IPS-18a (cell line): ENCODE data around the gene ZDHHC11B.
"Not testable (repeated sequence)": the region's sequence is repeated elsewhere in the genome, so short reads cannot be mapped to it uniquely, and the experiment has no call there.

ENCODE experiments used
- H3K27ac ChIP-seq: one replicate; pipeline ENCODE4 v1.5.1; 2013; ENCODE audit warnings: low read length
- H3K27me3 ChIP-seq: one replicate; pipeline ENCODE4 v1.6.1; 2013; ENCODE audit warnings: mild to moderate bottlenecking, low read length; ENCODE audit not compliant: control insufficient read depth, insufficient read depth
- H3K36me3 ChIP-seq: one replicate; pipeline ENCODE4 v1.6.1; 2013; ENCODE audit warnings: low read depth, low read length; ENCODE audit not compliant: control insufficient read depth
- H3K4me1 ChIP-seq: one replicate; pipeline ENCODE4 v1.6.1; 2013; ENCODE audit warnings: low read depth, low read length; ENCODE audit not compliant: control insufficient read depth
- H3K4me3 ChIP-seq: one replicate; pipeline ENCODE4 v1.5.1; 2013; ENCODE audit warnings: low read length
- H3K9ac ChIP-seq: one replicate; pipeline ENCODE4 v1.6.1; 2013; ENCODE audit warnings: mild to moderate bottlenecking, low read length, moderate library complexity
- H3K9me3 ChIP-seq: one replicate; pipeline ENCODE4 v1.6.1; 2013; ENCODE audit warnings: low read depth, low read length; ENCODE audit not compliant: control insufficient read depth

ZDHHC11B gene

DNA sequence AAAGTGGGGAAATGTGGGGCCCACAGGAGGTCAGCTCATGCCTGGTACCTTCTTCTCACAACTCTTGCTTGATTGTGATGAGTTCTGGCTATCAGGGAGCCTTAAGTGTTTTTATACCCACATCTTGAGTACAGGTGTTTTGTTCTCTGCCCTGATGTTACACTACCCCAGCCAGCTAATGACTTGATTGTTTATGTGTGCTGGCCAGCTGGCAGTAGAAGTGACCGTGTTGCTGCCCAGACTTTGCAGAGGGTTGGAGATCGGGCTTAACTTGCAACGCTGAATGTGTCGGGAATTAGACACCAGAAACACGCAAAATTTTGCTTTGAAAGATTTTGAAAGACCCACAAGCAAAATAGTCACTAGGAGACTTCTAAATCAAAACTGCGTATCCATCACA is 16.9 kb upstream of the ZDHHC11B start:
- Histone ChIP-seq H3K4me1 (no peaks in the 10 kb centered on the region), H3K9ac (no peak overlapping the region), H3K9me3 (no peaks in the 10 kb centered on the region), H3K27ac (no peak overlapping the region), H3K27me3 (no peaks in the 10 kb centered on the region), H3K4me3 (no peak overlapping the region), H3K36me3 (no peaks in the 10 kb centered on the region)

DNA sequence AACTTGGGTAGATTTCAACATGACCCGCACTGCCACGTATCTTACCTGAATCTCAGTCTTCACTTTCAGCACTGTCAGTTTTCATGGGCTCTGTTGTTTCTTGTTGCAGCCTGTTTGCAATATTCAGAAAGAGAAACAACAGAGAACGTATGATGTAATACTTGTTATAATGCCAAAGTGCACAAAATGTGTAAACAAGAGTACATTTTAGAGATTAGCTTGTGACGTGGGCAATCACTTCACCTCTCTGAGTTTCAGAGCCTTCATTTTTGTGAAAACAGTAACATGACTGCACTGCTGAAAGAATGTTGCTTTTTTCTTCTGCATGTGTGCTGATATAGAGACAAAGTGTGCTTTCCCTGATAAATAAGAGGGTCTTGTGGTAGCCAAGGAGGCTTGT is 16.5 kb upstream of the ZDHHC11B start:
- H3K36me3 ChIP-seq, H3K27me3 ChIP-seq, H3K4me1 ChIP-seq, H3K9me3 ChIP-seq, H3K4me3 ChIP-seq, H3K9ac ChIP-seq, H3K27ac ChIP-seq: not testable (repeated sequence)

DNA sequence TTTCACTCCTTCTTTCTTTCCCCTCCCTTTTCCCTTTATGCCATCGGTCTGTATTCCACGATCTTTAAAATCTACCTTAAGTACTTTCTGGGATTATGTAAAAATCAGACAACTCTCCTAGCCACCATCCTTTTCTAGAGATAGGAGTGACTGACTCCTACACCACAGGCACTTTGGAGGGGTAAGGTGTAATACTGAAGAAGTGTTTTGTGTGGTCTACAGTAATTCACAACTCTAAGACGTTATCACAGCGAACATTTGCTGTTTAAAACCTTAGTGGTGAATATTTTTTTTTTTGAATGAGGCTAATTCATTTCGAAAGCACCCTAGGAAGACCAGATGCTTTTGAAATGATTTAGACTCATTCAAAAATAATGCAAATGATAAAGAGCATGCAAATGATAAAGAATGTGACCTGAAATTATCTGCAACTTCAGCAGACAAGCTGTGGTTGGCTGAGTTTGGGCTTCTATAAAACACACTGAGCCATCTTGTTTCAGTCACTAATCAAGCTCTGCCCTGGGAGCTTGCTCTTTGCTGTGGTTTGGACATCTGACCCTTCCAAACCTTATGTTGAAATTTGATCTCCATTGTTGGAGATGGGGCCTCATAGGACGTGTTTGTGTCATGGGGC is 14.1 kb upstream of the ZDHHC11B start:
- not testable (repeated sequence) for H3K27ac ChIP-seq, H3K9ac ChIP-seq, H3K36me3 ChIP-seq, H3K4me1 ChIP-seq, H3K27me3 ChIP-seq, H3K9me3 ChIP-seq, H3K4me3 ChIP-seq

DNA sequence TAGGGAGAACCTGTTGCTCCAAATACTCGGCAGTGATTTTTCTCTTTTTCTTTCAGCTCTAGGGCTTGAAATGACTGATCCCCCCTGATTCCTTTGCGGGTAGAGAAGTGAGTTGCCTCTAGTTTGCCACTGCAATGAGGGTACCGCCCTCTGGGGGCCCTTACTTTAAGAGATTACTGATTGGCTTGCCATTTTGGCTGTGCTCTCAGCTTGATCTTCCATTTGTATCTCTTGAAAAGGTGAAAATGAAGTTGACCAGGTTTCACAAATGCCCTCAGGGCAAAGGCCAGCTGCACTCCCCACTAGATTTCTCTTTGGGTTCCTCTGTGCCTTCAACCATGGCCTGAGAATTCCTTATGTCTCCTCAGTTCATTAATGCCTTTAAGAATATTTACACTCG is 13.5 kb upstream of the ZDHHC11B start:
- H3K36me3 ChIP-seq, H3K9ac ChIP-seq, H3K27me3 ChIP-seq, H3K27ac ChIP-seq, H3K9me3 ChIP-seq, H3K4me3 ChIP-seq: not testable (repeated sequence)
- H3K4me1 ChIP-seq: peaks cover 13% of the 10 kb centered on the region

DNA sequence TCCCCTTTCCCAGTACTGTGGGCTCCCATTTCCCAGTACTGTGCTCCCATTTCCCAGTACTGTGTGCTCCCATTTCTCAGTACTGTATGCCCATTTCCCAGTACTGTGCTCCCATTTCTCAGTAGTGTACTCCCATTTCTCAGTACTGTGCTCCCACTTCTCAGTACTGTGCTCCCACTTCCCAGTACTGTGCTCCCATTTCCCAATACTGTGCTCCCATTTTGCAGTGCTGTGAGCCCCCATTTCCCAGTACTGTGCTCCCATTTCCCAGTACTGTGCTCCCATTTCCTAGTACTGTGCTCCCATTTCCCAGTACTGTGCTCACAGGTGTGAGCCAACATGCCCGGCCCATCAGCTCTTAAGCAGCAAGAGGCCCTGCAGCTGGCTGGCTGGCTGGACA is 11.3 kb upstream of the ZDHHC11B start:
- not testable (repeated sequence) for H3K4me3 ChIP-seq, H3K27ac ChIP-seq, H3K9ac ChIP-seq, H3K36me3 ChIP-seq, H3K27me3 ChIP-seq
- Histone ChIP-seq H3K4me1 (peaks cover 13% of the 10 kb centered on the region), H3K9me3 (peaks cover 11% of the 10 kb centered on the region)

DNA sequence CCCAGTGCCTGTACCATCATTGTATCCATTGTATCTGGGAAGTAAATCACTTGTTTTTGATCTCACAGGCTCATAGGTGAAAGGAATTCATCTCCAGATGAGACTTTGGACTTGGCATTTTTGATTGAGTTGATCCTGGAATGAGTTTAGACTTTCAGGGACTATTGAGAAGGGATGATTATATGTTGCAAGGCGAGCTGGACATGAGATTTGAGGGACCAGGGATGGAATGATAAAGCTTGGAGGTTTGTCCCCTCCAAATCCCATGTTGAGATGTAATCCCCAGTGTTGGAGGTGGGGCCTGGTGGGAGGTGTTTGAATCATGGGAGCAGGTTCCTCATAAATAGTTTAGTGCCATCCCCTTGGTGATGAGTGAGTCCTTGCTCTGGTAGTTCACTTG is 10.4 kb upstream of the ZDHHC11B start:
- H3K9me3 ChIP-seq: peaks cover 11% of the 10 kb centered on the region
- H3K36me3 ChIP-seq, H3K4me3 ChIP-seq, H3K27me3 ChIP-seq, H3K27ac ChIP-seq, H3K9ac ChIP-seq: not testable (repeated sequence)
- H3K4me1 ChIP-seq: peaks cover 13% of the 10 kb centered on the region

DNA sequence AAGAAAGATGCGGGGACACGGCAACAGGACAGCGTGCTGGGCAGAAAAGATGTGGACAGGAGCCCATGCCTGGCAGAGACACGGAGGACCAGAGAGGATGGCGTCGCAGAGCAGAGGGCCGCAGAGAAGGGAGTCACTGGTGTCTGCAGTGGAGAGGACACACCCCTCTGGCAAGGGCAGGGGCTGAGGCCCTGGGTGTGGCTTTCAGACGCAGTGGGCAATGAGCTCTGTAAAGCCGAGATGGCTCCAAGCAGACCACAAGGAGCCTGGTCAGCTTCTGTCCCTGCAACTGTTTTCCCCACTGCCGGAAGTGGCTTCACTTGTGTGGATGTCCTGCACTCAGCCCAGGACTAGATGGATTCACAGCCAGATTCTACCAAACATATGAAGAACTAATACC is 4.2 kb upstream of the ZDHHC11B start:
- H3K27me3 ChIP-seq: peaks cover 12% of the 10 kb centered on the region
- peaks cover 11% of the 10 kb centered on the region for H3K9me3 ChIP-seq
- not testable (repeated sequence) for H3K27ac ChIP-seq, H3K9ac ChIP-seq, H3K4me3 ChIP-seq, H3K4me1 ChIP-seq, H3K36me3 ChIP-seq

DNA sequence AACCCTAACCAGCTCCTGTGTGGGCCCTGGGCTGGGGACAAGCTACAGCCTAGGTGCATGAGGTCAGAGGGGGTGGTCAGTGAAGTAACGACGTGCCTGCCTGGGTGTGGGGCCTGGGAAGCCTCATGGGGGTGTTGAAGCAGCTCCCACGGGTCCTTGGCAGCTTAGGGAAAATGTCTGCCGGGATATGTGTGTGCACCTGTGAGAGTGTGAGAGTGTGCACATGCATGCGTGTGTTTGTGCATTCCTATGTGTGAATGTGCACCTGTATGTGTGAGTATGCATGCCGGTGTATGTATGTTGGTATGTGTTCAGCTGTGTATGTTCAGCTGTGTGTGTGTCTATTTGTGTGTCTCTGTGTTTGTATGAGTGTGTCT is 3.3 kb upstream of the ZDHHC11B start:
- H3K27ac ChIP-seq: not testable (repeated sequence)
- H3K27me3 ChIP-seq: peaks cover 16% of the 10 kb centered on the region

DNA sequence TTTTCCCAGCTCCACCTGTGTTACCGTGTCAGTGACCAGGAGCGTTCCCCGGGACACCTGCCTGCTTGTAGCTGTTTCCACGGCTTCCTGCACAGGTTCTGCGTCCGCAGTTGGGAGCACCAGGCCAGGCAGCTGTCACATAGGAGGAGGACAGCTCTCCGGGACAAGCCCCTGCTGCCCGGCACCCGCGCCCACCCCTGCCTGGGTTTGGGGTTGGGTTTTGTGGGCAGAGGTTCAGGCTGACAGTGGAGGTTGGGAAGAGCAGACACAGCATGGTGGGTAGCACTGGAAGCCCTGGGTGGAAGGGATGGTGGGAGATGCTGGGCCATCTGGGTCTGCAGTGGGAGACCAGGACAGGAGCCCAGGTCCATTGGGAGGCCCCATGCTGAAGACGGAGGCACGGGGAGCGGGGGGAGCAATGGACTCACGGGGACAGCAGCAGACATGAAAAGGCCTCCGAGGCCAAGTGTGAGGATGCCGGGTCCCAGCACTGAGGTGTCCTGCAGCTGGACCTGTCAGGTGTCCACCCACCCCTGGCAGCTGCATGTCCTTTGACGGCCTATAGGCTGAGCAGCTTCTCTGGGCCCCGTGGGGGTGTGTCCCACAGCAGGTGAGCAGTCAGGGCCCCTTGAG is 2.8 kb upstream of the ZDHHC11B start:
- Histone ChIP-seq H3K27me3 (peaks cover 16% of the 10 kb centered on the region), H3K9me3 (peaks cover 11% of the 10 kb centered on the region)
- H3K4me1 ChIP-seq, H3K4me3 ChIP-seq, H3K36me3 ChIP-seq, H3K27ac ChIP-seq, H3K9ac ChIP-seq: not testable (repeated sequence)

More for the DNA sequence above, 3.3 kb upstream of the ZDHHC11B start:
- H3K9ac ChIP-seq, H3K4me1 ChIP-seq, H3K4me3 ChIP-seq, H3K36me3 ChIP-seq: not testable (repeated sequence)
- H3K9me3 ChIP-seq: peaks cover 11% of the 10 kb centered on the region

DNA sequence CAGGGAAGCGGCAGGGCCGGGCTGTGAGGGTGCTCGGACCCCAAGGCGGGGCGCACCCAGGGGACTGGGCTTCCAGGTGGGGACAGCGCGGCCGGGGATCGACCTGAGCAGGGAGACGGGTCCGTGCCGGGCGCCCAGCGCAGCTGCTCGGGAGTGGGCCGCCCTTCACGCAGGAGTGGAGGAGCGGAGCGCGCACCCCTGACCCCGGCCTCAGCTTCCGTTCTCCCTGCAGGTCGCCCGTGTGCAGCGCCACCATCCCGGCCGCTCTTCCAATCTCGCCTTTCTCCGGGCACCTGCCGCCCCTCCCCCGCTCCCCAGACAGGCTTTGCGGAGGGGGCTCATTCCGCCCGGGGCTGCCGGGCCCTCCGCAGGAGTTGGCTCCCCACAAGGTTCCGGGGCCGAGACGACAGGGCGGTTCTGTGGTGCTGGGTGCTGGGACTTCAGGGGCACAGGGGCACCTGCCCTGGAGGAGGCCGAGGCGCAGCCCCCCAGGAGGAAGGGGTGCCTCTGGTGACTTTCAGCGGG is 714 bp upstream of the ZDHHC11B start:
- H3K4me3 ChIP-seq: peak overlapping the region; percentile 51
- H3K27me3 ChIP-seq: peaks cover 16% of the 10 kb centered on the region
- not testable (repeated sequence) for H3K27ac ChIP-seq, H3K4me1 ChIP-seq, H3K36me3 ChIP-seq, H3K9me3 ChIP-seq, H3K9ac ChIP-seq

DNA sequence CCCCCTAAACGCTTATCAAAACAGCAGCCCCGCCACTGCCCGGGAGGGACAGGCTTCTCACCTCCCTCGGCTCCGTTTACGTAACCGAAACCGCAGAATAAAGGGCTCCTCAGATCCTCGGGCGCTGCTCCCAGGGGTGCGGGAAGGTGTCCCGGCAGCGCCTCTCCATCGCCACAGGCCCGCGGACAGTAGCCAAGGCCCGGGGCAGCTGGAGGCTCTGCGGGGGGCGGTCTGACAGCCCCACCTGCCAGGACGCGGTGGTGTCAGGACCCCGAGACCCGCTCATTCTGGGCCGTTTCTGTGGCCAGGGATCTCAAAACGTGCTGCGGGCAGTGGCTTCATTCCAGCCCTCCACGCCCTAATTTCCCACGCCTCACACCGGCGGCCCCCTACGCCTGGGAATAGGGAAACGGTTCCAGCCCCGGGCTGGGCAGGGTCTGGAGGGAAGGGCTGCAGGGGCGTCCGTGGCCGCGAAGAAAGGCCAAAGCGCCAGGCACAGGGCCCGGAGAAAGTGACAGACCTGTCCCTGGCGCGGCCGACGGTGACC is 575 bp downstream of the ZDHHC11B start:
- H3K4me1 ChIP-seq, H3K36me3 ChIP-seq, H3K9ac ChIP-seq, H3K9me3 ChIP-seq, H3K27ac ChIP-seq: not testable (repeated sequence)
- H3K27me3 ChIP-seq: peaks cover 16% of the 10 kb centered on the region
- peak overlapping the region; percentile 37 for H3K4me3 ChIP-seq
